Heart left ventricle (tissue), 16 donors: ENCODE data around the gene PUM1. TPM values are rescaled to one million over a fixed set of nuclear protein-coding genes. Genes with fewer than 3 reads are reported as not detected.
A peak's percentile ranks its signal among the peaks of the same experiment; 100 is the strongest.

Source experiments
- ATAC-seq, 4 donors: fragments of 200-7000 bp; cut with Tn5 transposase; one replicate each; pipeline ENCODE4 v1.9.1; 2020 to 2022; ENCODE audit warnings: moderate library complexity in 4 of 4, mild to moderate bottlenecking in 3 of 4, moderate number of reproducible peaks in 1 of 4
- DNase-seq, 5 donors: peaks; one replicate each; pipeline ENCODE4 v3.0.0-alpha.2; 2020
- H3K27ac ChIP-seq, 12 donors: fragments of 200-600 bp; sonication (generic) in 4 of 12; one replicate each; pipeline versions ENCODE4 v1.5.0 to v1.8.0; 2016 to 2022; ENCODE audit warnings: mild to moderate bottlenecking in 2 of 12
- H3K27me3 ChIP-seq, 9 donors: fragments of 200-600 bp; sonication (generic) in 2 of 9; one replicate each; pipeline versions ENCODE4 v1.5.1 to v1.8.0; 2016 to 2022; ENCODE audit warnings: mild to moderate bottlenecking in 3 of 9
- H3K36me3 ChIP-seq, 9 donors: fragments of 200-600 bp; sonication (generic) in 2 of 9; one replicate each; pipeline versions ENCODE4 v1.5.0 to v1.8.0; 2018 to 2022; ENCODE audit warnings: mild to moderate bottlenecking in 2 of 9
- H3K4me1 ChIP-seq, 12 donors: fragments of 200-600 bp; sonication (generic) in 4 of 12; one replicate each; pipeline versions ENCODE4 v1.5.0 to v1.8.0; 2016 to 2022; ENCODE audit warnings: mild to moderate bottlenecking in 3 of 12
- H3K4me3 ChIP-seq, 12 donors: fragments of 200-600 bp; sonication (generic) in 4 of 12; one replicate each; pipeline versions ENCODE4 v1.5.0 to v1.8.0; 2017 to 2022; ENCODE audit warnings: mild to moderate bottlenecking in 9 of 12, moderate library complexity in 4 of 12
- H3K9me3 ChIP-seq, 12 donors: fragments of 200-600 bp; sonication (generic) in 4 of 12; one replicate each; pipeline versions ENCODE4 v1.5.0 to v1.8.0; 2016 to 2022; ENCODE audit warnings: mild to moderate bottlenecking in 1 of 12
- CTCF ChIP-seq, 12 donors: fragments of 200-600 bp; sonication (generic) in 4 of 12; IDR thresholded peaks; one replicate each; pipeline versions ENCODE4 v1.5.0 to v1.8.0; 2018 to 2022; ENCODE audit warnings: antibody characterized with exemption in 12 of 12, mild to moderate bottlenecking in 5 of 12
- POLR2A ChIP-seq, 2 donors: fragments of 450-650 bp; IDR thresholded peaks; one replicate each; pipeline ENCODE4 v1.6.1; 2017; ENCODE audit warnings: antibody characterized with exemption in 2 of 2, mild to moderate bottlenecking in 2 of 2, moderate library complexity in 2 of 2
- WGBS, 4 donors: extraction: QIAGEN DNeasy Blood & Tissue Kit in 2 of 4; methylation state at CpG; one replicate each; pipeline versions ENCODE4 v1.1.5 to v1.1.7; 2013 to 2018; 5-methylcytosine and 5-hydroxymethylcytosine counted together
- intact Hi-C, 10 donors: fragments of 100-400 bp; cut with DNase I; formaldehyde crosslinking; loops; one replicate each; pipeline versions ENCODE4 v1.11.1 to v1.14.2; 2022
- polyA plus RNA-seq, 2 donors: library from polyadenylated mRNA; stranded (reverse); fragments of 200-250 nt; gene quantifications; one replicate each; pipeline ENCODE4 v1.2.3, GENCODE V29; 2013
- total RNA-seq, 9 donors: library from RNA; depleted of rRNA in 2 of 9; stranded (reverse); fragments of >200 nt in 2 of 9; fragmentation: NEBNext Ultra II Directional in 3 of 9; extraction: Animal tissue kit (Norgen Biotek cat#: 25700) in 3 of 9; gene quantifications; one replicate each; pipeline versions ENCODE4 v1.1.0 to v1.2.4, GENCODE V29; 2016 to 2023
- donor health status: ischemic (EF 13 %, LVEDD 7.1; RV severe dilation, severe dysfunction).
- donor health status: healthy with polysubstance abuse.
- donor health status: DM: no; HTN: yes; CAD: no.
- donor health status: DM: no; HTN: no; CAD: no.
- donor health status: ischemic (EF 25% LVEDD 6.9; RV normal size, moderate dysfunction).
- donor health status: ischemic (EF 25% LVEDD 5.7; RV mildly dilated, moderate dysfunction).
- donor health status: healthy.
- donor health status: DM: yes; HTN: yes; CAD: no.
- donor health status: ischemic (EF 35%, LVEDD 5.7; RV mildly dilated, moderate dysfunction).
- donor health status: nonischemic (EF 11% LVEDD 7.7; RV severe dilation, severe dysfunction).
- donor health status: DM: yes; HTN: yes; CAD: no.
- donor health status: PGD.
- donor health status: ischemic (EF 29% LVEDD 5.4; RV normal size, mild dysfunction).
- donor health status: nonischemic (EF 23%, LVEDD 6.1; RV moderate dilation, normal function).

Gene PUM1
- total and polyA plus RNA-seq, 11 donors: 19.2 to 96.3 (median 70.7) TPM

- no peak for TF ChIP-seq POLR2A (IDR thresholded peaks at IDR 0.05)
- TF ChIP-seq CTCF (IDR thresholded peaks at IDR 0.05): no peak
- WGBS, 4 donors: 86 to 94% (median 93%) methylated on average over 11 to 13 of the region's 13 CpGs
- Histone ChIP-seq H3K36me3 (no peaks in the 10 kb centered on the region), H3K27ac (no peak overlapping the region), H3K4me3 (no peak overlapping the region), H3K4me1 (peaks cover 0 to 58% (median 4%) of the 10 kb centered on the region in 12 donors), H3K9me3 (no peaks in the 10 kb centered on the region), H3K27me3 (no peaks in the 10 kb centered on the region)
- intact Hi-C loops: loop anchor here in 1 of 10 donors (10.0 kb wide), 1 partner anchor 191 kb away; the partner anchor contains the start of gene MATN1
- DNase-seq (peak in 1 of 5 donors; percentile 17), ATAC-seq (no peak)
Measured at GRCh38 chr1:30915491-30916230, 149.9 kb downstream of the PUM1 start.

- Histone ChIP-seq H3K27me3 (no peaks in the 10 kb centered on the region), H3K4me3 (no peak overlapping the region), H3K36me3 (no peaks in the 10 kb centered on the region), H3K9me3 (no peaks in the 10 kb centered on the region), H3K27ac (peak overlapping the region in 1 of 12 donors; percentile 93), H3K4me1 (peaks cover 0 to 58% (median 4%) of the 10 kb centered on the region in 12 donors)
- ATAC-seq (no peak), DNase-seq (no peak)
- 83 to 93% (median 89%) methylated on average over 4 of the region's 4 CpGs for WGBS, 4 donors
- TF ChIP-seq POLR2A (IDR thresholded peaks at IDR 0.05): no peak
- TF ChIP-seq CTCF (IDR thresholded peaks at IDR 0.05): no peak
- intact Hi-C loops: loop anchor here in 5 of 10 donors (5.0 to 10.0 kb wide), 3 partner anchors 133 to 193 kb away; partner anchors contain the start of gene MATN1 (in 5 of the 5)
Measured at GRCh38 chr1:30914931-30915330, 150.6 kb downstream of the PUM1 start.

GRCh38 chr1:30914587-30914922 lies 151.0 kb downstream of the PUM1 start:
- TF ChIP-seq POLR2A (IDR thresholded peaks at IDR 0.05) (no peak), CTCF (IDR thresholded peaks at IDR 0.05) (no peak)
- peaks cover 0 to 58% (median 4%) of the 10 kb centered on the region in 12 donors for H3K4me1 ChIP-seq
- H3K4me3 ChIP-seq: no peak overlapping the region
- H3K27me3 ChIP-seq: no peaks in the 10 kb centered on the region
- intact Hi-C loops: loop anchor here in 5 of 10 donors (5.0 to 10.0 kb wide), 3 partner anchors 132 to 192 kb away; partner anchors contain the start of gene MATN1 (in 5 of the 5)
- no peak for DNase-seq
- H3K9me3 ChIP-seq: no peaks in the 10 kb centered on the region
- no peaks in the 10 kb centered on the region for H3K36me3 ChIP-seq
- ATAC-seq: no peak
- WGBS, 4 donors: 93 to 100% (median 95%) methylated on average over 3 of the region's 3 CpGs
- peak overlapping the region in 1 of 12 donors; percentile 93 for H3K27ac ChIP-seq

- Histone ChIP-seq H3K27ac (peak overlapping the region in 3 of 12 donors; percentile 17 to 93 (median 48)), H3K4me3 (no peak overlapping the region), H3K4me1 (peaks cover 0 to 55% (median 9%) of the 10 kb centered on the region in 12 donors), H3K36me3 (no peaks in the 10 kb centered on the region), H3K9me3 (no peaks in the 10 kb centered on the region), H3K27me3 (no peaks in the 10 kb centered on the region)
- WGBS, 4 donors: 85 to 86% (median 85%) methylated on average over 5 to 10 of the region's 10 CpGs
- DNase-seq (peak; percentile 59 to 80 (median 69)), ATAC-seq (peak; percentile 11 to 64 (median 45))
- intact Hi-C loops: loop anchor here in 6 of 10 donors (1.0 to 10.0 kb wide), 6 partner anchors 112 to 192 kb away; partner anchors contain the start of gene MATN1 (in 5 of the 6)
- TF ChIP-seq POLR2A (IDR thresholded peaks at IDR 0.05) (no peak), CTCF (IDR thresholded peaks at IDR 0.05) (no peak)
Measured at GRCh38 chr1:30912913-30913652, 152.4 kb downstream of the PUM1 start.
